HEK293T (cell line): ENCODE results near the gene COL28A1.

Experiments used
- BHLHE40 ChIP-seq: fragments of 450-650 bp; IDR thresholded peaks from 2 replicates; pipeline ENCODE4 v1.6.1; 2016; ENCODE audit warnings: mild to moderate bottlenecking, moderate library complexity, borderline replicate concordance
- FOXA1 ChIP-seq: fragments of 450-650 bp; IDR thresholded peaks from 2 replicates; pipeline ENCODE4 v1.6.1; 2016; ENCODE audit warnings: mild to moderate bottlenecking
- FOXK2 ChIP-seq: fragments of 450-650 bp; IDR thresholded peaks from 2 replicates; pipeline ENCODE4 v1.6.1; 2016; ENCODE audit warnings: mild to moderate bottlenecking
- TF ChIP-seq, protein P1 (sequence below): fragments of 450-650 bp; IDR thresholded peaks from 2 replicates; pipeline ENCODE4 v1.6.1; 2016

DNA sequence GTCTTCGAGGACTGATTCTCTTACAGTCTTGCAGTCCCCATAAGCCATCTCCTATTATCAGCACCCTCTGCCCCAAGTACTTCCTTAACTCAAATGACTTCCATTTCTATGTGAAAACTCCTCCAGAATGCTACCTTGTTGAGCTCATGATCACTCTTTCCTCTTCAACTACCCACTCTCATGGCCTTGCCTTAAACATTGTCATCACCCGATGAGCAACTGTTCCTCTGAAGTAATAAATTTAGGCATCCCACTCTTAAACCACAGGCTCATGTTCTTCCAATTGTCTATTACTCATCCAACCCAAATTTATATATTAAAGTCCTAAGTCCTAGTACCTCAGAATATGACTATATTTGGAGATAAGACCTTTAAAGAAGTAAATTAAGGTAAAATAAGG, 200.5 kb downstream of the COL28A1 start:
- TF ChIP-seq, protein P1, sequence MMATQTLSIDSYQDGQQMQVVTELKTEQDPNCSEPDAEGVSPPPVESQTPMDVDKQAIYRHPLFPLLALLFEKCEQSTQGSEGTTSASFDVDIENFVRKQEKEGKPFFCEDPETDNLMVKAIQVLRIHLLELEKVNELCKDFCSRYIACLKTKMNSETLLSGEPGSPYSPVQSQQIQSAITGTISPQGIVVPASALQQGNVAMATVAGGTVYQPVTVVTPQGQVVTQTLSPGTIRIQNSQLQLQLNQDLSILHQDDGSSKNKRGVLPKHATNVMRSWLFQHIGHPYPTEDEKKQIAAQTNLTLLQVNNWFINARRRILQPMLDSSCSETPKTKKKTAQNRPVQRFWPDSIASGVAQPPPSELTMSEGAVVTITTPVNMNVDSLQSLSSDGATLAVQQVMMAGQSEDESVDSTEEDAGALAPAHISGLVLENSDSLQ: no peak
- TF ChIP-seq FOXK2: no peak
- TF ChIP-seq BHLHE40: no peak
- no peak for TF ChIP-seq FOXA1
